Neural cell (in vitro differentiated cells): ENCODE measurements around the gene REPS1.

Source experiments
- EP300 ChIP-seq: fragments of 450-650 bp; conservative IDR thresholded peaks from 2 replicates; pipeline ENCODE4 v1.6.1; 2014; ENCODE audit warnings: antibody characterized with exemption, mild to moderate bottlenecking, moderate library complexity; ENCODE audit not compliant: poor library complexity, severe bottlenecking
- EZH2 ChIP-seq: fragments of 200-600, 300-800 bp; shearing (Covaris generic), sonication (generic); IDR thresholded peaks from 2 replicates; pipeline ENCODE4 v1.6.1; 2014; ENCODE audit warnings: antibody characterized with exemption, low read length, borderline replicate concordance, mild to moderate bottlenecking; ENCODE audit not compliant: insufficient read depth, poor library complexity, severe bottlenecking
- RAD21 ChIP-seq: fragments of 450-650 bp; conservative IDR thresholded peaks from 2 replicates; pipeline ENCODE4 v1.6.1; 2014; ENCODE audit warnings: antibody characterized with exemption, mild to moderate bottlenecking, moderate library complexity
- TF ChIP-seq, protein P1 (sequence below): fragments of 450-650 bp; IDR thresholded peaks from 2 replicates; pipeline ENCODE4 v1.5.1; 2014; ENCODE audit warnings: antibody characterized with exemption, mild to moderate bottlenecking, moderate library complexity; ENCODE audit not compliant: poor library complexity, severe bottlenecking

DNA sequence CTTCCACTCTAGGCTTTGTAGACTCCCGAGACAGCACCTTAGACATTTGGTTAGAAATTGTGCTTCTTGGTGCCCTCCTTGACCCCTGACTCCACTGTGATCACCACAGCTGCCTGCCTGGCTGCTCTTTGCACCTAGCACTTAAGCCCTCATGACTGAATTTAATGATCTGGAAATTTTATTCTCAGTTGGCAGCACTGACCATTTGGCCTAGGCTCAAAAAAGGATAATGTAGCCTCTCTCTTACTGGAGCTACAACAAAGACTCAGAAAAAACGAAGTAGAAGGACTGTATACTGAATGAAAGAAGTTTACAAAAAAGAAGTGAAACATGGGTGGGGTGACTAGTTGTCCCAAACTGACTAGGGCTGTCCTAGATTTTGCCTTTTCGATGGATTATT lies 29.2 kb upstream of the REPS1 start:
- TF ChIP-seq RAD21, result no peak
- TF ChIP-seq, protein P1, sequence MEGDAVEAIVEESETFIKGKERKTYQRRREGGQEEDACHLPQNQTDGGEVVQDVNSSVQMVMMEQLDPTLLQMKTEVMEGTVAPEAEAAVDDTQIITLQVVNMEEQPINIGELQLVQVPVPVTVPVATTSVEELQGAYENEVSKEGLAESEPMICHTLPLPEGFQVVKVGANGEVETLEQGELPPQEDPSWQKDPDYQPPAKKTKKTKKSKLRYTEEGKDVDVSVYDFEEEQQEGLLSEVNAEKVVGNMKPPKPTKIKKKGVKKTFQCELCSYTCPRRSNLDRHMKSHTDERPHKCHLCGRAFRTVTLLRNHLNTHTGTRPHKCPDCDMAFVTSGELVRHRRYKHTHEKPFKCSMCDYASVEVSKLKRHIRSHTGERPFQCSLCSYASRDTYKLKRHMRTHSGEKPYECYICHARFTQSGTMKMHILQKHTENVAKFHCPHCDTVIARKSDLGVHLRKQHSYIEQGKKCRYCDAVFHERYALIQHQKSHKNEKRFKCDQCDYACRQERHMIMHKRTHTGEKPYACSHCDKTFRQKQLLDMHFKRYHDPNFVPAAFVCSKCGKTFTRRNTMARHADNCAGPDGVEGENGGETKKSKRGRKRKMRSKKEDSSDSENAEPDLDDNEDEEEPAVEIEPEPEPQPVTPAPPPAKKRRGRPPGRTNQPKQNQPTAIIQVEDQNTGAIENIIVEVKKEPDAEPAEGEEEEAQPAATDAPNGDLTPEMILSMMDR, result no peak
- TF ChIP-seq EZH2, result no peak
- TF ChIP-seq EP300, result no peak
